ENCODE measurements around the gene OASL.

The OASL gene

DNA sequence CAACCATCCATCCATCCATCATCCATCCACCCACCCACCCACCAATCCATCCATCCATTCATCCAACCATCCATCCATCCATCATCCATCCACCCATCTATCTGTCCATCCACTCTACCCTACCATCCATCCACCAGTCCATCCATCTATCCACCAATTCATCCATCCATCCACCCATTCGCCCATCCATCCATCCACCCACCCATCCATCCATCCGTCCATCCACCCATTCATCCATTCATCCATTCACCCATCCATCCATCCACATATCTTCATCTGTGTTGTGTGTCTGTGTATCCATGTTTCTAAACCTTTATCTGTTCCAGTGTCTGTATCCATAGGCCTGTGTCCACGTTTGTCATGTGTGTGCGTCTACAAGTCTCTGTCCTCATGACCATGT, 50.8 kb downstream of the OASL start:
- no peak for DNase-seq (ENCODE audit: low spot score)
- TF ChIP-seq, protein P1, sequence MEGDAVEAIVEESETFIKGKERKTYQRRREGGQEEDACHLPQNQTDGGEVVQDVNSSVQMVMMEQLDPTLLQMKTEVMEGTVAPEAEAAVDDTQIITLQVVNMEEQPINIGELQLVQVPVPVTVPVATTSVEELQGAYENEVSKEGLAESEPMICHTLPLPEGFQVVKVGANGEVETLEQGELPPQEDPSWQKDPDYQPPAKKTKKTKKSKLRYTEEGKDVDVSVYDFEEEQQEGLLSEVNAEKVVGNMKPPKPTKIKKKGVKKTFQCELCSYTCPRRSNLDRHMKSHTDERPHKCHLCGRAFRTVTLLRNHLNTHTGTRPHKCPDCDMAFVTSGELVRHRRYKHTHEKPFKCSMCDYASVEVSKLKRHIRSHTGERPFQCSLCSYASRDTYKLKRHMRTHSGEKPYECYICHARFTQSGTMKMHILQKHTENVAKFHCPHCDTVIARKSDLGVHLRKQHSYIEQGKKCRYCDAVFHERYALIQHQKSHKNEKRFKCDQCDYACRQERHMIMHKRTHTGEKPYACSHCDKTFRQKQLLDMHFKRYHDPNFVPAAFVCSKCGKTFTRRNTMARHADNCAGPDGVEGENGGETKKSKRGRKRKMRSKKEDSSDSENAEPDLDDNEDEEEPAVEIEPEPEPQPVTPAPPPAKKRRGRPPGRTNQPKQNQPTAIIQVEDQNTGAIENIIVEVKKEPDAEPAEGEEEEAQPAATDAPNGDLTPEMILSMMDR (IDR thresholded peaks at IDR 0.05; ENCODE audit: extremely low read depth, missing control alignments): no peak

DNA sequence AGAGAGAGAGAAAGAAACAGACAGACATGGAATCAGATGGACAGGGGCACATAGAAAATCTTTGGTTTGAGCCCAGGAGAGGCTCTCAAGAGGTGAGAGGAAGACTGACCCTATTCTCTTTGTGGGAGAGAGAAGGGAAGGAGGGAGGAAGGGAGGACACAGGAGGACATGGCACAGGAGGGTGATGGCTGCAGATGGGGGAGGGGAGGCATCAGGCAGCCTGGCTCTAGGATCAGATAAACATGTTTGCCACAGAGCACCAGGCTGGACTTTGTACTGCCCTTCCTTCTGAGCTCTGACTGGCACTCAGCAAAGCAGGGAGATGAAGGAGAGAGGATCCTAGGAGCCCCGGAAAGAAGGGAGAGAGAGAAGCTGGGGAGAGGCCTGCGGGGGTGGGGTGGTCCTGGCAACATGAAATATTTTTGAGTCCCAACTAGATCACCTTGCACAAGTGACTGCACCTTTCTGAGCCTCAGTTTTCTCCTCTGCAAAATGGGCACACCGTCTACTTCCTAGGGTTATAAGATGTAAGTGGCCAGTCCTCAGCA, 54.6 kb downstream of the OASL start:
- TF ChIP-seq, protein P1 (IDR thresholded peaks at IDR 0.05; ENCODE audit: extremely low read depth, missing control alignments): no peak

DNA sequence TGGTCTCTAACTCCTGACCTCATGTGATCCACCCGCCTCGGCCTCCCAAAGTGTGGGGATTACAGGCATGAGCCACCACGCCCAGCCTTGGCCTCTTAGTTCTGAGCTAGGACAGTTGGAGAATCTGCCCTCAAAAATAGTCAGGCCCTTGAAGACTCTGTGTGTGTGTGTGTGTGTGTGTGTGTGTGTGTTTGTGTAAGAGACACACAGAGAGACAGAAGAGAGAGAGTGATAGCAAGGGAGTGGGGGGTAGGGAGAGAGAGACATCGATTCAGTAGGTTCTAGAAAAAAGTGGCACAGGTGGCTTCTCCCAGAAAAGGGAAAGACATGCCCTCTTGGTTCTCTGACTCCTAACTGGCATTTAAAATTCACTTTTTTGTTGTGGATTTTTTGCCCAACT, 55.3 kb downstream of the OASL start:
- DNase-seq (ENCODE audit: low spot score): no peak
- TF ChIP-seq, protein P1 (IDR thresholded peaks at IDR 0.05; ENCODE audit: extremely low read depth, missing control alignments): no peak

More for the DNA sequence above, 54.6 kb downstream of the OASL start:
- DNase-seq (ENCODE audit: low spot score): no peak

DNA sequence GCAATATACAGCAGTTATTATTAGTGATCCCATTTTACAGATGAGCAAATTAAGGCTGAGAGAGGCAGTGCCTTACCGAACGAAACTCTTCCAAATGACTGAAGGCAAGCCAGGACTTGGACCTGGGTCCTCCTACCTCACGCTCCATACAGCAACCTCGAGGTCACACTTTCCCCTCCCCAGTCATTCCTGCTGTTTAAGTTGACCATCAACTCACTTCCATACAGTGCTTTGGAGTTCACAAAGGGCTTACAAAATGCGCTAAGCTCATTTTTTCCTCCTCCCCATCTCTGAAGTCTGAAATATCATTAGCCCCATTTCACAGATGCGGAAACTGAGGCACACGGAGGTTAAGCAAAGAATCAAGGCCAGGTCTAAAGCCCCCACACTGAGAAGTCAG, 56.4 kb downstream of the OASL start:
- TF ChIP-seq, protein P1 (IDR thresholded peaks at IDR 0.05; ENCODE audit: extremely low read depth, missing control alignments): no peak
- no peak for DNase-seq (ENCODE audit: low spot score)

DNA sequence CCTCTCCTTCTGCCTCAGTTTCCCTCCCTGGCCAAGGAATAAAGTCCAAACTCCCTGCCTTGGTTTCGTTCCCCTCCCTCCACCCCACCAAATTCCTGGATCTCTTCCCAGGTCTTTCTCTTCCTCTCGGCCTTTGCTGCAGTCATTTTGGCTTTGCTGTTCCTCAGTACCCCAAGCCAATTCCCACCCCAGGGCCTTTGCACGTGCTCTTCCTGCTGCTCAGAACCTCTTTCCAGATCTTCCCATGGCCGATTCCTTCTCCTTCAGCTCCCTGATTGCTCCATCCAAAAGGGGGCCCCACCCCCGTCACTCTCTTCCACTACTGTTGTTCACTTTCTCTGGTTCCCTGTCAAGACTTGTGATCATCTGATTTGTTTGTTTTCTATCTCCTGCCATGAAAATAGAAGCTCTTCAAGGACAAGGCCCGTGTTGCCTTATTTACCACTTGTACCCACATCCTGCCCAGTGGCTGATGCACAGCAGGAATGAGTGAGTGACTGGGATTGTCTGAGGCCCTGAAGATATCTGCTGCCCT, 57.6 kb downstream of the OASL start:
- TF ChIP-seq, protein P1 (IDR thresholded peaks at IDR 0.05; ENCODE audit: extremely low read depth, missing control alignments): no peak

DNA sequence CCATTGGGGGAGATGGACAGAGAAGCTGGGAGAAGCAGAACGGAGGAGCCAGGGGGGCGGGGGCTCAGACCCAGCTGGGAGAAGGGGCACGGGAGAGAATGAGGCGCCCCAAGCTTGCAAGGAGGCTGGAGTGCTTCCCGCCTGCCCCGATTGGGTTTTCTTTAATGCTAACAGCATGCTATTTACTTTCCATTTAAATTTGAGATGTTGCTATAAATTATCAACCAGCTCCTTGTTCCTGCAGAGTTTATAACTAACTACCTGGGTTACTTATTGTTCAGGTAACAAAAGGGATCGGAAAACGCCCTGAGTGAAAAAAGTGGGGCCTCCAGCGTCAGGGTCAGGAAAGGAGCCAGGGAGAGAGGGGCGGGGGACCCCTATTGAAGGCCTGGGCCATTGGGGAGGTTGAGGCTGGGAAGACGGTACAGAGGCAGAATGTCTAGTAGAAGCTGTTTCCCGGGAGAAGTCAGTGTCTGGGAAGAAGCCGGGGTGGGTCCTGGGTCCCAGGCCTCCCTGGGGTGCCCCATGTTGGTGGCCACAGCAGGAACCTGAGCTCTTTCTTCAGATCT, 58.2 kb downstream of the OASL start:
- TF ChIP-seq, protein P1 (IDR thresholded peaks at IDR 0.05; ENCODE audit: extremely low read depth, missing control alignments): no peak
- DNase-seq (ENCODE audit: low spot score): no peak

More for the DNA sequence above, 57.6 kb downstream of the OASL start:
- DNase-seq (ENCODE audit: low spot score): no peak

DNA sequence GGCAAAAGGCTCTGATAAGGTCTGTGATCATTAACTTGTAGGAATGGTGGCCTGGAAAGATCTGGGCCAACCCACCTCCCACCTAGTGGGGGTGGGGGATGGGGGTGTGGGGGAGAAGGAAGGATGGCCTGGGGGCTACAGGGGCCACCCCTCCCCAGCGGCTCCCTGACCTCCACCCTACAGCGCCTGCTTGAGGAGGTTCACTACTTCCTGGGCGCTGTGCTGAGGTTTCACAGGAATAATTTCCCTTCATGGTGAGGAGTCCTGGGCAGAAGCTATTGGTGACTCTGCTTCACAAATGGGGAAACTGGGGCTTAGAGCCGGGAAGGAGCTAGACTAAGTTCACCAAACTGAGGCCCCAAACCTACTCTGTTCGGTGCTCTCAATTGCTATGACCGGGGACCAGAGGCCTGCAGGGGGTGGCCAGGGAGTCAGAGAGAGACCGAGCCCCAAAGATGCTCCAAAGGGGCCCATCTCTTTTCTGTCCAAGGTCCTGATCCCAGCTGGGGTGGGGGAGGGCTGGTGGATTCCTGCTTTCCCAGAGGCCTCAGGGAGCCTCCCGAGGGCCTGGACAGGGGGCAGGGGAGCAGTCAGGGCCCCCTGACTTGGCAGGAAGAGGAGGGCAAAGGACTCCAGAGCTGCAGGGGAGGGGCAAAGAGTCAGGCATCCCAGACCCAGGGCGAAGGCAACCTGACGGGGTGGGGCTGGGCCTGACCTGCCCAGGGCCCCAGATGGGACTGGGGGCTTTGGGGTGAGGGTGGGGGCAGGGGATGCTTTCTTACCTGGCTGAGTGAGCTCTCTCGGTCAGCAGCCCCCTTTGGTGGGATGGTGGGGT, 59.0 kb downstream of the OASL start:
- TF ChIP-seq, protein P1 (IDR thresholded peaks at IDR 0.05; ENCODE audit: extremely low read depth, missing control alignments): no peak
- no peak for DNase-seq (ENCODE audit: low spot score)

Data from GM20000 (cell line).